Activated CD4-positive, alpha-beta memory T cell treated with anti-CD3 and anti-CD28 coated beads for 36 hours (primary cell): Measurements from ENCODE around the gene MTG1. TPM values are rescaled to one million over a fixed set of nuclear protein-coding genes. Genes with fewer than 3 reads are reported as not detected.

Experiments used
- CTCF ChIA-PET: fragments of 350-600 bp; sonication (Branson Sonifier 250); formaldehyde crosslinking; loops from one replicate; lab custom pipeline; 2021; ENCODE audit warnings: antibody characterized with exemption, inconsistent platforms; lab: Charles Lee
- POLR2A ChIA-PET: fragments of 350-600 bp; sonication (Branson Sonifier 250); formaldehyde crosslinking; loops from one replicate; lab custom pipeline; 2021; ENCODE audit warnings: antibody characterized with exemption; lab: Charles Lee
- DNase-seq: peaks from one replicate; pipeline ENCODE4 v3.0.0-alpha.2; 2020
- H3K27ac Mint-ChIP-seq: one replicate; pipeline ENCODE4 v1.8.0; 2021; ENCODE audit warnings: mixed read lengths
- H3K27me3 Mint-ChIP-seq: one replicate; pipeline ENCODE4 v1.8.0; 2021; ENCODE audit warnings: mixed read lengths
- H3K36me3 Mint-ChIP-seq: one replicate; pipeline ENCODE4 v1.8.0; 2021; ENCODE audit warnings: mixed read lengths
- H3K4me1 Mint-ChIP-seq: one replicate; pipeline ENCODE4 v1.8.0; 2021; ENCODE audit warnings: low read depth, mixed read lengths
- H3K4me3 Mint-ChIP-seq: one replicate; pipeline ENCODE4 v1.8.0; 2021; ENCODE audit warnings: mild to moderate bottlenecking, mixed read lengths
- H3K9me3 Mint-ChIP-seq: one replicate; pipeline ENCODE4 v1.8.0; 2021; ENCODE audit warnings: mixed read lengths
- intact Hi-C: fragments of 100-400 bp; cut with micrococcal nuclease; formaldehyde crosslinking; loops from one replicate; pipeline ENCODE4 v1.15.1; 2023
- total RNA-seq, 2 experiments: library from RNA; stranded (reverse); gene quantifications; one replicate each; pipeline ENCODE4 v1.2.3, GENCODE V29; 2021

MTG1 gene
- total RNA-seq, 2 experiments from 2014 or later = 33.9 to 40.3 TPM

DNA sequence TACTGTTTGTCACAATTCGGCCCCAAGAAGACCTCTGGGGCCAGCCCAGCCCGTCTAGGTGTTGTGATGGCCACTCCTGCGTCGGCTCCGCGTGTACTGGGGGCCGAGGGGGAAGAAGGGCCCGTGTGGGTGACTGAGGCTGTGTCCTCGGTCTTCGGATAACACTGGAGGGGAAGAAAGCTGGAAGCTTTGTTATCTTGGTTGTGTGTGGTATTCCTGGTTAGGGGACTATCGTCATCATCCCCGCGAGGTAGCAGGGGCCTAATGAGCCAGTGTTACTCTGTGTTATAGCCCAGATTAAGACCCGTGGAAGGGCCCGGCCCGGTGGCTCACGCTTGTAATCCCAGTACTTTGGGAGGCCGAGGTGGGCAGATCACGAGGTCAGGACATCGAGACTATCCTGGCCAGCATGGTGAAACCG is 854 bp downstream of the MTG1 start:
- Mint-ChIP-seq H3K9me3 (no peaks in the 10 kb centered on the region), H3K36me3 (peaks cover 29% of the 10 kb centered on the region), H3K27me3 (no peaks in the 10 kb centered on the region), H3K27ac (peak overlapping the region; percentile 95), H3K4me1 (peaks cover 52% of the 10 kb centered on the region), H3K4me3 (peak overlapping the region; percentile 96)
- intact Hi-C loops = loop anchor here (1.0 to 5.0 kb wide), 5 partner anchors 16 to 948 kb away; partner anchors contain the start of genes ECHS1, FUOM and PAOX
- ChIA-PET CTCF (interaction anchor here (1.0 kb wide), 1 partner anchor 44 kb away, joined by 5 read pairs; no protein-coding TSS in a partner anchor), POLR2A (no interaction called here)
- DNase-seq = no peak

DNA sequence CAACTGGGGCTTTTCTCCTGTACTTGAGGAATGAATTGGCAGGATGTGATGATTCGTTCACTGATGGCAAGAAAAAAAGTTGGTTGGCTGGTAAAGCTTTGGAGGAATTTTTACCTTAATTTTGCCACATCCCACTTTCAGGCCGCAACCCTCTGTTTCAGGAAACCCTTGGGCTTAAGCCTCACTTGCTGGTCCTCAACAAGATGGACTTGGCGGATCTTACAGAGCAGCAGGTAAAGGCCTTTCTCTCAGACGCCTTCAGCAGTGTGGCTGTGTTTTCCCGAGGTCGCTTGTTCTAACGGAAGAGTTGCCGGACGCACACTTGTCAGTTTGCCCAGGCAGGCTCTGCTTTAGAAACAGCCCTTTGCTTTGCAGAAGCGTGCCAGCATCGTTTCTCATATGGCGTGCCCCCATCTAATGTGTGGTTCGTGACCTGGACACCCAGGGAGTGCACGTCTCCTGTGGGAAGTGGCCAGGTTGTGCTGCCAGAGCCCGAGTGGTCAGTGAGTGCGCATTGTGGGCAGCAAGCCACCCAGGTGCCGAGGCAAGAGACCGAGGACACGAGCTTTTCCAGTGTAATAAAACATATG is 2.2 kb downstream of the MTG1 start:
- Mint-ChIP-seq H3K4me1 (peaks cover 51% of the 10 kb centered on the region), H3K27ac (peak overlapping the region; percentile 95), H3K9me3 (no peaks in the 10 kb centered on the region), H3K27me3 (no peaks in the 10 kb centered on the region), H3K4me3 (no peak overlapping the region), H3K36me3 (peaks cover 35% of the 10 kb centered on the region)
- DNase-seq = peak; percentile 8
- ChIA-PET CTCF (interaction anchor here (0.6 kb wide), 1 partner anchor 66 kb away, joined by 3 read pairs; no protein-coding TSS in a partner anchor), POLR2A (interaction anchor here (1.2 kb wide), 1 partner anchor 22 kb away, joined by 4 read pairs; no protein-coding TSS in a partner anchor)
- intact Hi-C loops = no loop called here

DNA sequence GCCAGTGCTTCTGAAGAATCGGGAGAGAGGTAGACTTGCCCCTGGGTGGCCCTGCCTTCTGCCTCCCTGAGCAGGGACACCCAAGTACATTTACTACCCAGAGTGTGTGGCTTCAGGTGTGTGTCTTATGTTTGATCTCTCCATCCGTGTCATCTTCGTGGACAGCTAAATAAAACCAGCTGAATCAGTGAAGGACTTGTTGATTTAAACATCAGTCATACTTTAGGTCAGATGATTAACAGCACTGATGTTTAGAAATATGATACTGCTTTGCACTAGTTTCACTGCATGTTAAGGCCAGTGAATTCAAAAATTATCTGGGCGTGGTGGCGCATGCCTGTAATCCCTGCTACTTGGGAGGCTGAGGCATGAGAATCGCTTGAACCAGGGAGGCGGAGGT is 4.0 kb downstream of the MTG1 start:
- Mint-ChIP-seq H3K9me3 (no peaks in the 10 kb centered on the region), H3K36me3 (peaks cover 45% of the 10 kb centered on the region), H3K27me3 (no peaks in the 10 kb centered on the region), H3K4me3 (no peak overlapping the region), H3K4me1 (peaks cover 47% of the 10 kb centered on the region), H3K27ac (no peak overlapping the region)
- no peak for DNase-seq
- ChIA-PET CTCF (interaction anchor here (0.6 to 0.8 kb wide), 2 partner anchors 39 to 458 kb away, joined by 3 read pairs; no protein-coding TSS in a partner anchor), POLR2A (no interaction called here)
- intact Hi-C loops = no loop called here

DNA sequence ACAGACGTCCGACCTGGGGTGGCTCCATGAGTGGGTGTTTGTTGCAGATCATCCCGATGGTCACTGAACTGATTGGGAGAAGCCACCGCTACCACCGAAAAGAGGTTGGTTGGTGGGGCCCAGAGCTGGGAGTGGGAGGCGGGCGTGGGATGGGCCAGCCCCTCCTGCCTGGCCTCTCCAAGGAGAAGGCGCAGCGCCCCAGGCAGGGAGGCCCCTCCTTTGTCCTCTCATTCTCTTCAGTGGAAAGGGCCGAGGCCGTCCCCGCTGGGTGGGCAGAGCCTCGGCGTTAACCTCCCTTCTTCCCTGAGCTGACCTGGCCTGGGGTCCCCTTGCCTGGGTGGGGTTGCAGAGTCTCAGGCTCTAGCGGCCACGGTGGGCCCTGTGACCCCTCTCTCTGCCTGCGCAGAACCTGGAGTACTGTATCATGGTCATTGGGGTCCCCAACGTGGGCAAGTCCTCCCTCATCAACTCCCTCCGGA is 5.2 kb downstream of the MTG1 start:
- ChIA-PET POLR2A (no interaction called here), CTCF (no interaction called here)
- H3K36me3 Mint-ChIP-seq = peaks cover 53% of the 10 kb centered on the region
- intact Hi-C loops = no loop called here
- no peak overlapping the region for H3K27ac Mint-ChIP-seq
- peaks cover 45% of the 10 kb centered on the region for H3K4me1 Mint-ChIP-seq
- no peak overlapping the region for H3K4me3 Mint-ChIP-seq
- DNase-seq = no peak
- H3K27me3 Mint-ChIP-seq = no peaks in the 10 kb centered on the region
- H3K9me3 Mint-ChIP-seq = no peaks in the 10 kb centered on the region

DNA sequence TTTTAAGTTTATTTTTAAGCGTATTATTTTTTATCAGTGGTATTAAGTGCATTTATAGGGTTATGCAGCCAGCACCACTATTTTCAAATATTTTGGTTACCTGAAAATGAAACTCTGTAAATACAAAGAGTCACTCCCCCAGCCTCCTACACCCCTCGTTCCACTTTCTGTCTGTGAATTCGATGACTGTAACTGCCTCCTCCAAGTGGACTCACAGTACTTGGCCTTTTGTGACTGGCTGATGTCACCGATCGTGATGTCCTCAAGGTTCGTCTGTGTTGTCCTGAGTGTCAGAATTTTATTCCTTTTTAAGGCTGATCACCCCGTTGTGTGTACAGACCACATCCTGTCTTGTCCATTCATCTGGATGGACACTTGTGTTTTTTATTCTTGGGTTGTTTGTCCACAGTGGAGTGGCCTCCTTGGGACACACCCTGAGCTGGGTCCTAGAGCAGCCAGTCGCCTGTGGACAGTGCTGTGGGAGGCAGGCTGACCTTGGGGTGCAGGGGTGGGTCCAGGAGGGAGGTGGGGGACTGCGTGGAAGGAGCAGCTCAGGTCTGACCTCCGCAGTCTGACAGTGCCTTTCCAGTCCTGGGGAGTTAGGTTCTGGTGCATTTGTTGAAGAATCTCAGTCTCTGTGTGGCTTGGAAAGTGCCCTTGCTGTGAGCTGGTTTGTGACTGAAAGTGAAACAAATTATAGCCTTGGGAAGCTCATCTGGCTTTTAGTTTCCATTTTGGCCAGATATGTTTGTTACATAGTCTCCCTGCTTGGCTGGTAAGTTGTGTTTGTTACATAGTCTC is 6.9 kb downstream of the MTG1 start:
- Mint-ChIP-seq H3K27ac (peak overlapping the region; percentile 46), H3K4me1 (peaks cover 48% of the 10 kb centered on the region), H3K9me3 (no peaks in the 10 kb centered on the region), H3K27me3 (no peaks in the 10 kb centered on the region), H3K4me3 (no peak overlapping the region), H3K36me3 (peaks cover 59% of the 10 kb centered on the region)
- intact Hi-C loops = no loop called here
- ChIA-PET CTCF (interaction anchor here (1.2 kb wide), 1 partner anchor 71 kb away, joined by 6 read pairs; no protein-coding TSS in a partner anchor), POLR2A (no interaction called here)
- no peak for DNase-seq

DNA sequence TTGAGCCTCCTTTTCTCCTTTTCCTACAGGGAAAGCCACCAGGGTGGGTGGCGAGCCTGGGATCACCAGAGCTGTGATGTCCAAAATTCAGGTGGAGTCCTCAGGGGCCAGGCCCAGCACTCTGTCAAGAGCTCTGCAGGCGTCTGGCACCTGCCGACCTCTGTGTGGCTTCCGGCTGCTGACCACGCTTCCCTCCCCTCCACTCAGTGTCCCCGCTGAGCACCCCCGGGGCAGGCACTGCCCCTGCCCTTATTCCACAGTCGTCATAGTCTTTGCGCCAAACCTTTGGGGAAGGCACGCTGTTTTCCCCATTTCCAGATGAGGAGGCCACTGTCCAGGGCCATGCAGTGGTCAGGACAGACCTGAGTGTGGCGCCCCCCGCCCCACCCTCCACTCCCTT is 7.5 kb downstream of the MTG1 start:
- no peak overlapping the region for H3K4me3 Mint-ChIP-seq
- ChIA-PET CTCF (interaction anchor here (1.2 kb wide), 1 partner anchor 72 kb away, joined by 6 read pairs; no protein-coding TSS in a partner anchor), POLR2A (no interaction called here)
- intact Hi-C loops = no loop called here
- peaks cover 51% of the 10 kb centered on the region for H3K4me1 Mint-ChIP-seq
- peak overlapping the region; percentile 46 for H3K27ac Mint-ChIP-seq
- DNase-seq = peak; percentile 6
- H3K9me3 Mint-ChIP-seq = no peaks in the 10 kb centered on the region
- peaks cover 63% of the 10 kb centered on the region for H3K36me3 Mint-ChIP-seq
- H3K27me3 Mint-ChIP-seq = no peaks in the 10 kb centered on the region

DNA sequence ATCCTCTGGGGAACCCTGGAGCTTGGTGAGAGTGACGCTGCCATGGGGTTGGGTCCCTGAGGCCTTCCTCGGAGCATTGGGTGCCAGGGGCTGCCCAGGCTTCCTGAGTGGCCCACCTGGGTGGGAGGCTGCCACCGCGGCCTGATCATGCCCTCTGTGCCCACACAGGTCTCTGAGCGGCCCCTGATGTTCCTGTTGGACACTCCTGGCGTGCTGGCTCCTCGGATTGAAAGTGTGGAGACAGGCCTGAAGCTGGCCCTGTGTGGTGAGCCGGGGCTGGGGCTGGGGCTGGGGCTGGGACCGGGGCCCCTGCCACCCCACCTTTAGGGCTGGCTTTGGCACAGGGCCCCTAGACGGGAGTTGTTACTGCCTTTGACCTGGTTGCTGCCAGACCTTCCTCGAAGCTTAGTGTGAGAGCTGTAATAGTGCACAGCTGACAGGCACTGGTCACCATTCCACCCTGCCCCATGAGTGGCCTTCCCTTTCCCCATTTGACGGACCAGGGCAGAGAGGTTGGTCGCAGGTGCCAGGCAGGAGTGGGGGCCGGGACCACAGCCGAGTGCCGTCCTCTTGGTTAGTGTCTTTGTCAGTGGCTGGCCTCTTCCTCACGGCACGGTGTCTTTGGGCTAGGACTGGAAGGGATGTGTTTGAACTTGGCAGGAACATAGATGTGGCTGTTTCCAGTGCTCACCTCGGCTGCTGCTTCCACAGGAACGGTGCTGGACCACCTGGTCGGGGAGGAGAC is 8.2 kb downstream of the MTG1 start:
- Mint-ChIP-seq H3K4me3 (no peak overlapping the region), H3K4me1 (peaks cover 51% of the 10 kb centered on the region), H3K9me3 (no peaks in the 10 kb centered on the region), H3K36me3 (peaks cover 63% of the 10 kb centered on the region), H3K27ac (no peak overlapping the region), H3K27me3 (no peaks in the 10 kb centered on the region)
- intact Hi-C loops = no loop called here
- ChIA-PET POLR2A (no interaction called here), CTCF (no interaction called here)
- no peak for DNase-seq

DNA sequence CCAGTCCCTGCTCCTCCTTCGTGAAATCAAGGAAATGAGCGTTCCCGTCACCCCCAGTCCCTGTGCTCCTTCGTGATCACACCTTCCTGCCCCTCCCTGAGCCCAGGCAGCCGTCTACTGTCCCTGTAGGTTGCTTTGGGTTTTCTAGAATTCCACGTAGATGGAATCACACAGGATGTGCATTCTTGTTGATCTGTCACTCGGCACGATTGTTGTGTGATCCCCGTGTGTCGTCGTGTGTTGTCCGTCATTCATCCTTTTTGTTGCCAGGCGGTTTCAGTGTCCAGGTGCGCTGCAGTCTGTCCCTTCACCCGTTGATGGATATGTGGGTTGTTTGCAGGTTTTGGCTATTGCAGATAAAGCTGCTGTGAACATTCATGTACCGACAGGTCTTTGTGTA is 9.4 kb downstream of the MTG1 start:
- intact Hi-C loops = no loop called here
- H3K4me3 Mint-ChIP-seq = no peak overlapping the region
- H3K36me3 Mint-ChIP-seq = peaks cover 64% of the 10 kb centered on the region
- H3K27me3 Mint-ChIP-seq = no peaks in the 10 kb centered on the region
- CTCF ChIA-PET = no interaction called here
- POLR2A ChIA-PET = no interaction called here
- no peaks in the 10 kb centered on the region for H3K9me3 Mint-ChIP-seq
- no peak for DNase-seq
- H3K4me1 Mint-ChIP-seq = peaks cover 47% of the 10 kb centered on the region
- no peak overlapping the region for H3K27ac Mint-ChIP-seq

DNA sequence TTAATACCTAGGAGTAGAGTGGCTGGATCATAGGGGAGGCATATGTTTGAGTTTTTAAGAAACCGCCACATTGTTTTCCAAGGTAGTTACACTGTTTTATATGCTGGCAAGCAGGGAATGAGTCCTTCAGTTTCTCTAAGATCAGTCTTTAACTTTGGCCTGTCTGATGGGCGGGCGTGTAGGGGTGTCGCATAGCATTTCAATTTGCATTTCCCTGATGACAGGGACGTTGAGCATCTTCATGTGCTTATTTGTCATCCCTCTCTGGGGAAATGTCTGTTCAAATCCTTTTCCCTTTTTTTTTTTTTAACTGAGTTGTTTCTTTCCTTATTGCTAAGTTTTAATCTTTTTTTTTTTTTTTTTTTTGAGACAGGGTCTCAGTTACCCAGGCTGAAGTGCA is 9.8 kb downstream of the MTG1 start:
- Mint-ChIP-seq H3K27ac (peak overlapping the region; percentile 34), H3K27me3 (no peaks in the 10 kb centered on the region), H3K4me3 (no peak overlapping the region), H3K36me3 (peaks cover 65% of the 10 kb centered on the region), H3K9me3 (no peaks in the 10 kb centered on the region), H3K4me1 (peaks cover 50% of the 10 kb centered on the region)
- no peak for DNase-seq
- intact Hi-C loops = no loop called here
- ChIA-PET POLR2A (no interaction called here), CTCF (no interaction called here)

DNA sequence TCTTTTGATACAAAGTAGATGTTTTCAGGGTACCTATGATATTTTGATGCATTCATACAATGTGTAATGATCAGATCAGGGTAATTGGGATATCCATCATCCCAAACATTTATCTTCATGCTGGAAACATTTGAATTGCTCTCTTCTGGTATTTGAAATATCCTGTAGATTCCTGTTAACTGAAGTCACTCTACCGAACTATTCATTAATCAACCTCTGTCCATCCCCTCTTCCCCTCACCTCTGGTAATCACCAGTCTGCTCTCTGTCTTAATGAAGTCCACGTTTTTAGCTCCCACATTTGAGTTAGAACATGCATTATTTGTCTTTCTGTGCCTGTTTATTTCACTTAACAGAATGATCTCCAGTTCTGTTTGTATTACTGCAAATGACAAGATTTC is 11.3 kb downstream of the MTG1 start:
- Mint-ChIP-seq H3K27me3 (no peaks in the 10 kb centered on the region), H3K27ac (no peak overlapping the region), H3K9me3 (peaks cover under 1% of the 10 kb centered on the region), H3K4me3 (no peak overlapping the region), H3K4me1 (peaks cover 49% of the 10 kb centered on the region), H3K36me3 (peaks cover 71% of the 10 kb centered on the region)
- DNase-seq = no peak
- ChIA-PET POLR2A (no interaction called here), CTCF (no interaction called here)
- intact Hi-C loops = no loop called here

DNA sequence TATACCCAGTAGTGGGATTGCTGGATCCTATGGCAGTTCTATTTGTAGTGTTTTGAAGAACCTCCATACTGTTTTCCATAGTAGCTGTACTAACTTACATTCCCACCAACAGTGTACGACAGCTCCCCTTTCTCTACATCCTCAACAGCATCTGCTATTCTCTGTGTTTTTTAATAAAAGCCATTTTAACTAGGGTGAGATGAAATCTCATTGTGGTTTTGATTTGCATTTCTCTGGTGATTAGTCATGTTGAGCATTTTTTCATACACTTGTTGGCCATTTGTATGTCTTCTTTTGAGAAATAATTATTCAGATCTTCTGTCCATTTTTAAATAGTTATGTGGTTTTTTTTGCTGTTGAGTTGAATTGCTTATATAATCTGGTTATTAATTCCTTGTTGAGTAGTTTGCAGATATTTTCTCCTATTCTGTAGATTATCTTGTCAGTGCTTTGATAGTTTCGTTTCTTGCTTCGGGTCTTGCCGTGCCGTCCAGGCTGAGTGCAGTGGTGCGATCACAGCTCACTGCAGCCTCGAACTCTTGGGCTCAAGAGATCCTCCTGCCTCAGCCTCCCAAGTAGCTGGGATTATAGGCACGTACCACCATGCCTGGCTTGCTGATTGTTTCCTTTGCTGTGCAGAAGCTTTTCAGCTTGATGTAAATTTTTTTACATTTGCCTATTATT is 12.0 kb downstream of the MTG1 start:
- H3K27me3 Mint-ChIP-seq = no peaks in the 10 kb centered on the region
- intact Hi-C loops = no loop called here
- ChIA-PET CTCF (no interaction called here), POLR2A (no interaction called here)
- H3K4me3 Mint-ChIP-seq = no peak overlapping the region
- no peak overlapping the region for H3K27ac Mint-ChIP-seq
- peaks cover 74% of the 10 kb centered on the region for H3K36me3 Mint-ChIP-seq
- peaks cover 42% of the 10 kb centered on the region for H3K4me1 Mint-ChIP-seq
- peaks cover 8% of the 10 kb centered on the region for H3K9me3 Mint-ChIP-seq
- no peak for DNase-seq
